HepG2 (cell line): ENCODE results near the gene STN1. TPM values are rescaled to one million over a fixed set of nuclear protein-coding genes. Genes with fewer than 3 reads are reported as not detected.

Experiments used
- AHR ChIP-seq: IDR thresholded peaks from 2 replicates; pipeline ENCODE4 v1.6.1; 2018; ENCODE audit warnings: missing genetic modification reagents, missing compliant biosample characterization
- BRCA1 ChIP-seq: sonication (generic); formaldehyde crosslinking; IDR thresholded peaks from 2 replicates; pipeline ENCODE4 v1.4.0; 2020; ENCODE audit warnings: missing genetic modification reagents
- CBX5 ChIP-seq: sonication (generic); formaldehyde crosslinking; IDR thresholded peaks from 2 replicates; pipeline ENCODE4 v1.4.0; 2020; ENCODE audit warnings: missing genetic modification reagents, borderline replicate concordance
- EHMT2 ChIP-seq: fragments of 200-600 bp; sonication (generic); IDR thresholded peaks from 2 replicates; pipeline ENCODE4 v1.7.0; 2017; ENCODE audit warnings: antibody characterized with exemption, low read depth, low read length, borderline replicate concordance
- ETV6 ChIP-seq: sonication (generic); formaldehyde crosslinking; conservative IDR thresholded peaks from 2 replicates; pipeline ENCODE4 v1.4.0; 2020; ENCODE audit warnings: missing genetic modification reagents
- HNRNPH1 ChIP-seq: fragments of 200-400 bp; formaldehyde crosslinking; optimal IDR thresholded peaks from 2 replicates; pipeline ENCODE3; 2017; ENCODE audit warnings: mild to moderate bottlenecking, low read depth, low read length
- MAFK ChIP-seq, 2 experiments: IDR thresholded peaks in 1 of 2; conservative IDR thresholded peaks in 1 of 2; 2 replicates each; pipeline ENCODE4 v1.6.1; 2011; ENCODE audit warnings: improper control_type of control experiment in 2 of 2, low read length in 2 of 2
- NPAS2 ChIP-seq: sonication (generic); formaldehyde crosslinking; IDR thresholded peaks from 2 replicates; pipeline ENCODE4 v1.8.0; 2022; ENCODE audit warnings: mild to moderate bottlenecking, missing genetic modification reagents, borderline replicate concordance
- RFX3 ChIP-seq: IDR thresholded peaks from 2 replicates; pipeline ENCODE4 v1.6.1; 2016; ENCODE audit warnings: missing biosample characterization, missing genetic modification reagents
- TOE1 ChIP-seq: sonication (generic); formaldehyde crosslinking; IDR thresholded peaks from 2 replicates; pipeline ENCODE4 v1.4.0; 2020; ENCODE audit warnings: mild to moderate bottlenecking, missing genetic modification reagents
- ZNF263 ChIP-seq: sonication (generic); formaldehyde crosslinking; IDR thresholded peaks from 2 replicates; pipeline ENCODE4 v1.4.0; 2020; ENCODE audit warnings: missing genetic modification reagents
- ZNF652 ChIP-seq: IDR thresholded peaks from 2 replicates; pipeline ENCODE4 v1.6.1; 2016; ENCODE audit warnings: low read depth, borderline replicate concordance
- ZSCAN25 ChIP-seq: sonication (generic); formaldehyde crosslinking; IDR thresholded peaks from 2 replicates; pipeline ENCODE4 v1.8.0; 2022; ENCODE audit warnings: mild to moderate bottlenecking, missing genetic modification reagents
- polyA plus RNA-seq, 8 experiments: library from polyadenylated mRNA; depleted of rRNA in 3 of 8; stranded (reverse) in 7 of 8; unstranded in 1 of 8; fragments of >200 nt; fragmentation: Illumina TruSeq in 4 of 8; extraction: Trizol in 4 of 8; gene quantifications; 2 replicates each; pipeline versions ENCODE4 v1.2.1 to v1.2.3, GENCODE V29; 2011 to 2016; ENCODE audit warnings: low read depth in 4 of 8, missing spikeins in 1 of 8, mixed read lengths in 1 of 8; ENCODE audit not compliant: insufficient read depth in 1 of 8
- total RNA-seq, 5 experiments: library from RNA; depleted of rRNA; stranded (reverse); fragments of >200 nt; fragmentation: Illumina TruSeq; extraction: Trizol; gene quantifications; 2 replicates each; pipeline ENCODE4 v1.2.3, GENCODE V29; 2016; ENCODE audit warnings: low read depth in 1 of 5
- TF ChIP-seq, protein P1 (sequence below): IDR thresholded peaks from 2 replicates; pipeline ENCODE4 v1.6.1; 2016; ENCODE audit warnings: low read depth, borderline replicate concordance
- TF ChIP-seq, protein P2 (sequence below): sonication (generic); formaldehyde crosslinking; IDR thresholded peaks from 2 replicates; pipeline ENCODE4 v1.4.0; 2020; ENCODE audit warnings: low read depth, mild to moderate bottlenecking, missing genetic modification reagents
- TF ChIP-seq, protein P3 (sequence below): IDR thresholded peaks from 2 replicates; pipeline ENCODE4 v1.6.1; 2018; ENCODE audit warnings: missing genetic modification reagents, mild to moderate bottlenecking, missing compliant biosample characterization
- TF ChIP-seq, protein P4 (sequence below): sonication (generic); formaldehyde crosslinking; IDR thresholded peaks from 2 replicates; pipeline ENCODE4 v1.9.0; 2021; ENCODE audit warnings: missing genetic modification reagents, mild to moderate bottlenecking, borderline replicate concordance

The STN1 gene
- total and polyA plus RNA-seq, 2 of the 13 experiments (the other 11 are each of a cell fraction or from before 2014, with no cell fraction given): 17.6 to 22.7 TPM

DNA sequence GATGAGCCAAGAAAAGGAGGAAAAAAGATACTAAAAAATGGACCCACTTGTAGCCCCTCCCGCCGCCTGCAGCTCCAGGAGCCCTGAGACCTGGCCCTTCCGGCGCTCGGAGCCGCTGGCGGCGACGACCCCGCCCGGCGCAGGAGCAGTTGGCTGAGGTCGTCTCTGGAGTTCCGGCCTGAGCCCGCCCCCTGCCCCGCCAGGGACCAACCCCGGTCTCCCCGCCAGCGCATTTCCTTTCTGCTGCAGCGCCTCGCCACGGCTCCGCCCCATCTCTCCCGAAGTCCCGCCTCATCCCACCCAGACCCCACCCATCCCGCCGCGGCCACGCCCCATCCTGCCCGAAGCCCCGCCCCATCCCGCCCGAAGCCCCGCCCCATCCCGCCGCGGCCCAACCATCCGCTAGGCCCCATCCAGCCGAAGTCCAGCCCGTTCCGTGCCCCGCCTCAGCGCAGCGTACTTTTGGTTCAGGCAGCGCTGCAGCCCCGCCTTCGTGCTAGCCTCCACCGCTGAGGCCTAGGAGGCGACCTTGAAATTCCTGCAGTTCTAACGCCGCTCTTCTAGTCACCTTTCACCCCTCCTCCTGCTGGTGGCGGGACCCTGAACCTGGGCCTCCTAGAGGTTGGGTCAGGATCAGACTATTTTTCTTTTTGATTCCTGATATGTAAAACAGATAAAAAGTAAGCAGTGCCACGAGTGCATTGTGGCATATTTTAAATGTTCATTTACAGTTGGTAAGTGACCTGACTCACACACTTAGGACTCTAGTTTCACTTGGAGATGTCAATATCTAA, at the start of gene STN1 (continued):
- no peak for TF ChIP-seq ZNF263 (CRISPR knock-in tag)
- no peak for TF ChIP-seq NPAS2
- no peak for TF ChIP-seq AHR (CRISPR knock-in tag)
- TF ChIP-seq TOE1 (CRISPR knock-in tag): no peak
- TF ChIP-seq HNRNPH1: no peak
- no peak for TF ChIP-seq ETV6 (CRISPR knock-in tag)
- no peak for TF ChIP-seq MAFK (conservative IDR thresholded peaks at IDR 0.05 in 1 of 2, IDR thresholded peaks at IDR 0.05 in 1 of 2; ENCODE audit: low read length in 2 of 2)
- TF ChIP-seq RFX3: no peak
- TF ChIP-seq EHMT2: peak; percentile 70; the same call in 1 of the 2 replicates
- TF ChIP-seq, protein P1, sequence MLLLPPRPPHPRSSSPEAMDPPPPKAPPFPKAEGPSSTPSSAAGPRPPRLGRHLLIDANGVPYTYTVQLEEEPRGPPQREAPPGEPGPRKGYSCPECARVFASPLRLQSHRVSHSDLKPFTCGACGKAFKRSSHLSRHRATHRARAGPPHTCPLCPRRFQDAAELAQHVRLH (CRISPR knock-in tag): peak; percentile 62; the same call in 1 of the 2 replicates
- no peak for TF ChIP-seq ZSCAN25 (CRISPR knock-in tag)
- TF ChIP-seq, protein P2, sequence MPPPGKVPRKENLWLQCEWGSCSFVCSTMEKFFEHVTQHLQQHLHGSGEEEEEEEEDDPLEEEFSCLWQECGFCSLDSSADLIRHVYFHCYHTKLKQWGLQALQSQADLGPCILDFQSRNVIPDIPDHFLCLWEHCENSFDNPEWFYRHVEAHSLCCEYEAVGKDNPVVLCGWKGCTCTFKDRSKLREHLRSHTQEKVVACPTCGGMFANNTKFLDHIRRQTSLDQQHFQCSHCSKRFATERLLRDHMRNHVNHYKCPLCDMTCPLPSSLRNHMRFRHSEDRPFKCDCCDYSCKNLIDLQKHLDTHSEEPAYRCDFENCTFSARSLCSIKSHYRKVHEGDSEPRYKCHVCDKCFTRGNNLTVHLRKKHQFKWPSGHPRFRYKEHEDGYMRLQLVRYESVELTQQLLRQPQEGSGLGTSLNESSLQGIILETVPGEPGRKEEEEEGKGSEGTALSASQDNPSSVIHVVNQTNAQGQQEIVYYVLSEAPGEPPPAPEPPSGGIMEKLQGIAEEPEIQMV (CRISPR knock-in tag): 0 out of 2 replicates have a peak, but pooled peaks have one; percentile 51
- TF ChIP-seq, protein P3, sequence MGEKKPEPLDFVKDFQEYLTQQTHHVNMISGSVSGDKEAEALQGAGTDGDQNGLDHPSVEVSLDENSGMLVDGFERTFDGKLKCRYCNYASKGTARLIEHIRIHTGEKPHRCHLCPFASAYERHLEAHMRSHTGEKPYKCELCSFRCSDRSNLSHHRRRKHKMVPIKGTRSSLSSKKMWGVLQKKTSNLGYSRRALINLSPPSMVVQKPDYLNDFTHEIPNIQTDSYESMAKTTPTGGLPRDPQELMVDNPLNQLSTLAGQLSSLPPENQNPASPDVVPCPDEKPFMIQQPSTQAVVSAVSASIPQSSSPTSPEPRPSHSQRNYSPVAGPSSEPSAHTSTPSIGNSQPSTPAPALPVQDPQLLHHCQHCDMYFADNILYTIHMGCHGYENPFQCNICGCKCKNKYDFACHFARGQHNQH (CRISPR knock-in tag): peak; percentile 63; the same call in 1 of the 2 replicates
- peak; percentile 52; the same call in 1 of the 2 replicates for TF ChIP-seq CBX5 (CRISPR knock-in tag)
- TF ChIP-seq, protein P4, sequence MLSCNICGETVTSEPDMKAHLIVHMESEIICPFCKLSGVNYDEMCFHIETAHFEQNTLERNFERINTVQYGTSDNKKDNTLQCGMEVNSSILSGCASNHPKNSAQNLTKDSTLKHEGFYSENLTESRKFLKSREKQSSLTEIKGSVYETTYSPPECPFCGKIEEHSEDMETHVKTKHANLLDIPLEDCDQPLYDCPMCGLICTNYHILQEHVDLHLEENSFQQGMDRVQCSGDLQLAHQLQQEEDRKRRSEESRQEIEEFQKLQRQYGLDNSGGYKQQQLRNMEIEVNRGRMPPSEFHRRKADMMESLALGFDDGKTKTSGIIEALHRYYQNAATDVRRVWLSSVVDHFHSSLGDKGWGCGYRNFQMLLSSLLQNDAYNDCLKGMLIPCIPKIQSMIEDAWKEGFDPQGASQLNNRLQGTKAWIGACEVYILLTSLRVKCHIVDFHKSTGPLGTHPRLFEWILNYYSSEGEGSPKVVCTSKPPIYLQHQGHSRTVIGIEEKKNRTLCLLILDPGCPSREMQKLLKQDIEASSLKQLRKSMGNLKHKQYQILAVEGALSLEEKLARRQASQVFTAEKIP (CRISPR knock-in tag): no peak
- no peak for TF ChIP-seq BRCA1
- TF ChIP-seq ZNF652: no peak
